CD4-positive, alpha-beta T cell (primary cell): ENCODE measurements around the gene PRPF31. TPM values are rescaled to one million over a fixed set of nuclear protein-coding genes. Genes with fewer than 3 reads are reported as not detected.

Source experiments
- ATAC-seq: fragments of 200-7000 bp; cut with Tn5 transposase; one replicate; pipeline ENCODE4 v1.10.0; 2022; ENCODE audit warnings: mild to moderate bottlenecking; ENCODE audit not compliant: poor library complexity
- CTCF ChIA-PET: fragments of 350-600 bp; sonication (Branson Sonifier 250); formaldehyde crosslinking; loops from one replicate; lab custom pipeline; 2021; ENCODE audit warnings: antibody characterized with exemption, inconsistent platforms; lab: Charles Lee
- POLR2A ChIA-PET: fragments of 350-600 bp; sonication (Branson Sonifier 250); formaldehyde crosslinking; loops from one replicate; lab custom pipeline; 2021; ENCODE audit warnings: antibody characterized with exemption, inconsistent platforms; lab: Charles Lee
- DNase-seq, 14 experiments: peaks; one replicate each; pipeline ENCODE4 v3.0.0-alpha.2; 2013 to 2020; ENCODE audit warnings: mixed read lengths in 2 of 14
- H3K27ac ChIP-seq, 2 donors: one replicate each; pipeline versions ENCODE4 v1.5.1 to v1.7.0; 2013; ENCODE audit warnings: low read length in 2 of 2, low read depth in 1 of 2, mild to moderate bottlenecking in 1 of 2
- H3K27me3 ChIP-seq, 2 experiments: 1 replicate in 1 of 2; 2 replicates in 1 of 2; pipeline versions ENCODE4 v1.6.1 to v1.7.0; 2013; ENCODE audit warnings: low read length in 2 of 2, control low read depth in 1 of 2, mild to moderate bottlenecking in 1 of 2, moderate library complexity in 1 of 2; ENCODE audit not compliant: insufficient read depth in 2 of 2, control insufficient read depth in 1 of 2
- H3K36me3 ChIP-seq: one replicate; pipeline ENCODE4 v1.6.1; 2013; ENCODE audit warnings: low read length, control low read depth; ENCODE audit not compliant: insufficient read depth
- H3K4me1 ChIP-seq: one replicate; pipeline ENCODE4 v1.6.1; 2013; ENCODE audit warnings: low read length, control low read depth; ENCODE audit not compliant: insufficient read depth
- H3K4me3 ChIP-seq: one replicate; pipeline ENCODE4 v1.5.1; 2013; ENCODE audit warnings: mild to moderate bottlenecking, low read length, moderate library complexity
- H3K9me3 ChIP-seq, 2 experiments: 1 replicate in 1 of 2; 2 replicates in 1 of 2; pipeline versions ENCODE4 v1.6.1 to v1.7.0; 2013; ENCODE audit warnings: low read length in 2 of 2, mild to moderate bottlenecking in 2 of 2, control low read depth in 1 of 2, moderate library complexity in 1 of 2; ENCODE audit not compliant: control insufficient read depth in 1 of 2, insufficient read depth in 1 of 2
- H3K27ac Mint-ChIP-seq: one replicate; pipeline ENCODE4 v1.8.0; 2020; ENCODE audit warnings: mixed read lengths
- H3K27me3 Mint-ChIP-seq: one replicate; pipeline ENCODE4 v1.8.0; 2021; ENCODE audit warnings: mixed read lengths
- H3K36me3 Mint-ChIP-seq: one replicate; pipeline ENCODE4 v1.8.0; 2021; ENCODE audit warnings: low read depth, mixed read lengths
- H3K4me1 Mint-ChIP-seq: one replicate; pipeline ENCODE4 v1.8.0; 2021; ENCODE audit warnings: low read depth, mixed read lengths
- H3K4me3 Mint-ChIP-seq: one replicate; pipeline ENCODE4 v1.8.0; 2020; ENCODE audit warnings: mild to moderate bottlenecking, mixed read lengths
- H3K9me3 Mint-ChIP-seq: one replicate; pipeline ENCODE4 v1.8.0; 2020; ENCODE audit warnings: mixed read lengths
- intact Hi-C, 2 experiments: fragments of 100-400 bp; cut with DNase I in 1 of 2; cut with micrococcal nuclease in 1 of 2; formaldehyde crosslinking; loops; one replicate each; pipeline versions ENCODE4 v1.15.1 to v1.9.0; 2023 to 2025; cut with DNase I, micrococcal nuclease
- total RNA-seq, 174 experiments: library from RNA in 2 of 174; stranded (reverse) in 2 of 174; gene quantifications; one replicate each; pipeline ENCODE4 v1.2.3 and lab custom pipeline; 2021 to 2026
- TF ChIP-seq, protein P1 (sequence below): fragments of 200-600 bp; IDR thresholded peaks from one replicate; pipeline ENCODE4 v1.8.0; 2022; ENCODE audit warnings: antibody characterized with exemption, mild to moderate bottlenecking

The PRPF31 gene
- total RNA-seq, 2 experiments from 2014 or later: 52.9 to 55.9 TPM

DNA sequence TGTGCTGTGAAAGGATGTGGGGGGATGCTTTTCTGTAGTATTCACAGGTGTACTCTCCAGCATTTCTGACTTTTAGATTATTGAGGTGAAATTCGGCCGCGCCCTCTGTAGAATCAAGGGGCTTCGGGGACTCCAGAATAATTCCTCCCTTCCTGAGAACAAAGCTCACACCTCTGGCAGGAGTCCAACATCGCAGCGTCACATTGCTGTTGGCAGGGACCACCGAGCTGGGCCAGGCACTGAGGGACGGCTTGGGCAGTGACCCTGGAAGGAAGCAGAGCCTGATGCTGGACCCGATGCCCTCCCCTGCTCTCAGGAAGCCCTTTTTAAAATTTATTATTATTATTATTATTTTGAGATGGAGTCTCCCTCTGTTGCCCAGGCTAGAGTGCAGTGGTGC lies 40.7 kb upstream of the PRPF31 start:
- Histone ChIP-seq H3K36me3 (no peaks in the 10 kb centered on the region), H3K4me3 (no peak overlapping the region), H3K27me3 (no peaks in the 10 kb centered on the region), H3K9me3 (peaks cover 0 to 18% of the 10 kb centered on the region in 2 experiments), H3K4me1 (no peaks in the 10 kb centered on the region), H3K27ac (no peak overlapping the region)
- ATAC-seq (no peak), DNase-seq (no peak)
- Mint-ChIP-seq H3K27ac (no peak overlapping the region), H3K9me3 (no peaks in the 10 kb centered on the region), H3K27me3 (peaks cover 4% of the 10 kb centered on the region), H3K36me3 (no peaks in the 10 kb centered on the region), H3K4me3 (no peak overlapping the region), H3K4me1 (no peaks in the 10 kb centered on the region)
- TF ChIP-seq, protein P1, sequence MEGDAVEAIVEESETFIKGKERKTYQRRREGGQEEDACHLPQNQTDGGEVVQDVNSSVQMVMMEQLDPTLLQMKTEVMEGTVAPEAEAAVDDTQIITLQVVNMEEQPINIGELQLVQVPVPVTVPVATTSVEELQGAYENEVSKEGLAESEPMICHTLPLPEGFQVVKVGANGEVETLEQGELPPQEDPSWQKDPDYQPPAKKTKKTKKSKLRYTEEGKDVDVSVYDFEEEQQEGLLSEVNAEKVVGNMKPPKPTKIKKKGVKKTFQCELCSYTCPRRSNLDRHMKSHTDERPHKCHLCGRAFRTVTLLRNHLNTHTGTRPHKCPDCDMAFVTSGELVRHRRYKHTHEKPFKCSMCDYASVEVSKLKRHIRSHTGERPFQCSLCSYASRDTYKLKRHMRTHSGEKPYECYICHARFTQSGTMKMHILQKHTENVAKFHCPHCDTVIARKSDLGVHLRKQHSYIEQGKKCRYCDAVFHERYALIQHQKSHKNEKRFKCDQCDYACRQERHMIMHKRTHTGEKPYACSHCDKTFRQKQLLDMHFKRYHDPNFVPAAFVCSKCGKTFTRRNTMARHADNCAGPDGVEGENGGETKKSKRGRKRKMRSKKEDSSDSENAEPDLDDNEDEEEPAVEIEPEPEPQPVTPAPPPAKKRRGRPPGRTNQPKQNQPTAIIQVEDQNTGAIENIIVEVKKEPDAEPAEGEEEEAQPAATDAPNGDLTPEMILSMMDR: no peak
- intact Hi-C loops: no loop called here
- ChIA-PET CTCF (no interaction called here), POLR2A (no interaction called here)

DNA sequence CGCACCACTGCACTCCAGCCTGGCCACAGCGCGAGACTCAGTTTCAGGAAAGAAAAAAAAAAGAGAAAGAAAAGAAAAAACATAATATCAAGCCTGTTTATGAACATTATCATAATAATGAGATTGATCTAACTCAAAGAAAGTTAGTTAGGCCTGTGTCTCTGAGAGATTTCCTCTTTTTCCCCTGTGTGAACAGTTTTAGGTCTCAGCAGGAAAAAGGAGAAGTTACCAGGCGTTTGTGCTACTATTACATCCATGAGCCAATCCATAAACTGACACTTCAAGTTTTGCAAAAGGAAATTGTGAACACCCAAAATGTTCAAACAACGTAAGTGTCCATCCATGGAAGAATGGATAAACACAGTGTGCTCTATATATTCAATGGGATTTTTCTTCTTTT lies 38.2 kb upstream of the PRPF31 start:
- TF ChIP-seq, protein P1: no peak
- ATAC-seq (no peak), DNase-seq (peak in 2 of 14 experiments; percentile 5 to 20)
- H3K9me3 ChIP-seq: peaks cover 8 to 31% of the 10 kb centered on the region in 2 experiments
- H3K36me3 ChIP-seq: no peaks in the 10 kb centered on the region
- Mint-ChIP-seq H3K4me3 (no peak overlapping the region), H3K9me3 (no peaks in the 10 kb centered on the region), H3K4me1 (no peaks in the 10 kb centered on the region), H3K27ac (no peak overlapping the region), H3K27me3 (peaks cover 4% of the 10 kb centered on the region), H3K36me3 (no peaks in the 10 kb centered on the region)
- no peaks in the 10 kb centered on the region for H3K4me1 ChIP-seq
- intact Hi-C loops: no loop called here
- H3K4me3 ChIP-seq: no peak overlapping the region
- ChIA-PET POLR2A (no interaction called here), CTCF (no interaction called here)
- no peaks in the 10 kb centered on the region for H3K27me3 ChIP-seq
- no peak overlapping the region for H3K27ac ChIP-seq

DNA sequence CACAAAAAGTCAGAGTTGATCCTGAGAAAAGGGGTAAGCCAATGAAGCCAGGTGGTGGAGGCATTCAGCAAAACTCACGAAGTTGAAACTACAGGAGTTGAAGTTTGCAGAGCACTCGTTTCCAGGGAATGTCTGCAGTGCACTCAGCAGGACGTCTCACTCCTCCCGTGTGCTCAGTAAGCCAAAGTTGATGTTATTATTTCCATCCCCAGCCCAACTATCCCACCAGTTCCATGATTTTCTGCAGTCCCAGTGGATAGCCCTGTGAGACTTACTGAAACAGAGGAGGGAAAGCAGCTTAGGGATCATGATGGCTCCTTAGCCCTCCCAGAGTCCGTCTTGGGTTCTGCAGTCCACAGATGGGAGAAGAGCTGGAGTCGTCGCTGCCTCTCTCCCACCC lies 34.5 kb upstream of the PRPF31 start, which contains the start of gene TARM1:
Gene TARM1 (minus strand): TSS at position 334 of the 400 bp plus-strand sequence. CDS start 25 bp downstream, at position 309.
- Mint-ChIP-seq H3K27me3 (peaks cover 1% of the 10 kb centered on the region), H3K9me3 (no peaks in the 10 kb centered on the region), H3K36me3 (no peaks in the 10 kb centered on the region), H3K27ac (no peak within 1 kb of the TSS), H3K4me3 (no peak within 1 kb of the TSS), H3K4me1 (no peaks in the 10 kb centered on the region)
- Histone ChIP-seq H3K27me3 (no peaks in the 10 kb centered on the region), H3K9me3 (peaks cover 14 to 32% of the 10 kb centered on the region in 2 experiments), H3K4me3 (no peak within 1 kb of the TSS), H3K36me3 (no peaks in the 10 kb centered on the region), H3K27ac (no peak within 1 kb of the TSS), H3K4me1 (no peaks in the 10 kb centered on the region)
- intact Hi-C loops: no loop called here
- ATAC-seq (no peak), DNase-seq (no peak)
- TF ChIP-seq, protein P1: no peak
- ChIA-PET CTCF (no interaction called here), POLR2A (no interaction called here)
